Fibroblast of lung (primary cell): ENCODE results near the gene STEAP1B. TPM values are rescaled to one million over a fixed set of nuclear protein-coding genes. Genes with fewer than 3 reads are reported as not detected.
A peak's percentile ranks its signal among the peaks of the same experiment; 100 is the strongest.

Experiments
- DNase-seq, 2 donors: peaks; one replicate each; pipeline versions ENCODE4 v3.0.0 to v3.0.0-alpha.2; 2010; ENCODE audit warnings: low read depth in 2 of 2
- H2AFZ ChIP-seq: 2 replicates; pipeline ENCODE4 v1.5.1; 2012; ENCODE audit warnings: low read length, control low read depth, inconsistent platforms
- H3K27ac ChIP-seq: 2 replicates; pipeline ENCODE4 v1.5.1; 2011; ENCODE audit warnings: low read length, control low read depth; ENCODE audit not compliant: insufficient read depth
- H3K27me3 ChIP-seq: 2 replicates; pipeline ENCODE4 v1.5.1; 2011; ENCODE audit warnings: mild to moderate bottlenecking, low read length; ENCODE audit not compliant: control insufficient read depth, insufficient read depth
- H3K36me3 ChIP-seq: 2 replicates; pipeline ENCODE4 v1.5.1; 2011; ENCODE audit warnings: low read length; ENCODE audit not compliant: control insufficient read depth, insufficient read depth
- H3K4me1 ChIP-seq: 2 replicates; pipeline ENCODE4 v1.5.1; 2011; ENCODE audit warnings: low read length; ENCODE audit not compliant: control insufficient read depth, insufficient read depth; ENCODE audit errors: extremely low read depth
- H3K4me2 ChIP-seq: 2 replicates; pipeline ENCODE4 v1.5.1; 2011; ENCODE audit warnings: low read length, control low read depth; ENCODE audit not compliant: insufficient read depth; ENCODE audit errors: extremely low read depth
- H3K4me3 ChIP-seq, 4 experiments: fragments of 200-600 bp in 1 of 4; sonication (generic) in 1 of 4; replicated peaks in 1 of 4; 2 replicates each; pipeline ENCODE4 v1.5.1; 2011 to 2016; ENCODE audit warnings: low read length in 4 of 4, low read depth in 3 of 4, mild to moderate bottlenecking in 3 of 4, control low read depth in 2 of 4, inconsistent platforms in 1 of 4, mixed read lengths in 1 of 4; ENCODE audit not compliant: insufficient read depth in 1 of 4; ENCODE audit errors: control extremely low read depth in 1 of 4
- H3K79me2 ChIP-seq: 2 replicates; pipeline ENCODE4 v1.5.1; 2012; ENCODE audit warnings: mild to moderate bottlenecking, low read length, inconsistent platforms; ENCODE audit not compliant: control insufficient read depth, insufficient read depth
- H3K9ac ChIP-seq: 2 replicates; pipeline ENCODE4 v1.5.1; 2011; ENCODE audit warnings: mild to moderate bottlenecking, low read length, control low read depth; ENCODE audit not compliant: insufficient read depth
- H3K9me3 ChIP-seq: 2 replicates; pipeline ENCODE4 v1.5.1; 2012; ENCODE audit warnings: low read depth, low read length; ENCODE audit not compliant: control insufficient read depth, insufficient read depth
- H4K20me1 ChIP-seq: 2 replicates; pipeline ENCODE4 v1.5.1; 2011; ENCODE audit warnings: low read length; ENCODE audit not compliant: control insufficient read depth, insufficient read depth; ENCODE audit errors: extremely low read depth
- CTCF ChIP-seq, 2 donors: IDR thresholded peaks in 1 of 2; conservative IDR thresholded peaks in 1 of 2; 1 replicate in 1 of 2; 2 replicates in 1 of 2; pipeline ENCODE4 v1.5.1; 2011 to 2012; ENCODE audit warnings: low read length in 2 of 2, control low read depth in 1 of 2, inconsistent platforms in 1 of 2, low read depth in 1 of 2, mild to moderate bottlenecking in 1 of 2
- EZH2 ChIP-seq: IDR thresholded peaks from 2 replicates; pipeline ENCODE4 v1.5.1; 2012; ENCODE audit warnings: low read length, control low read depth, mild to moderate bottlenecking; ENCODE audit errors: missing control alignments
- polyA plus RNA-seq, 2 donors: library from polyadenylated mRNA; depleted of rRNA in 1 of 2; stranded (reverse) in 1 of 2; unstranded in 1 of 2; fragments of >200 nt; gene quantifications; 2 replicates each; pipeline ENCODE4 v1.2.1, GENCODE V29; 2011 to 2012; ENCODE audit warnings: missing spikeins in 1 of 2
- total RNA-seq: library from RNA; depleted of rRNA; stranded (reverse); fragments of >200 nt; gene quantifications from 2 replicates; pipeline ENCODE4 v1.2.1, GENCODE V29; 2014

Gene STEAP1B
- total and polyA plus RNA-seq, 2 donors (not counting 1 experiment from before 2014, with no cell fraction given) = 11.4 to 14.7 TPM

- H3K27ac ChIP-seq = no peak overlapping the region
- no peaks in the 10 kb centered on the region for H4K20me1 ChIP-seq
- no peaks in the 10 kb centered on the region for H3K79me2 ChIP-seq
- H3K9me3 ChIP-seq = no peaks in the 10 kb centered on the region
- no peaks in the 10 kb centered on the region for H3K27me3 ChIP-seq
- TF ChIP-seq EZH2 = no peak
- no peak for TF ChIP-seq CTCF (conservative IDR thresholded peaks at IDR 0.05 in 1 of 2, IDR thresholded peaks at IDR 0.05 in 1 of 2; ENCODE audit: low read depth in 1 of 2, low read length in 2 of 2)
- H3K36me3 ChIP-seq = no peaks in the 10 kb centered on the region
- H3K4me3 ChIP-seq = no peak overlapping the region
- H3K4me1 ChIP-seq = no peaks in the 10 kb centered on the region
- no peak for DNase-seq
- H3K9ac ChIP-seq = no peak overlapping the region
- H3K4me2 ChIP-seq = no peak overlapping the region
- H2AFZ ChIP-seq = no peak overlapping the region
Observed at GRCh38 chr7:22394739-22395138, 105.2 kb downstream of the STEAP1B start.

DNA sequence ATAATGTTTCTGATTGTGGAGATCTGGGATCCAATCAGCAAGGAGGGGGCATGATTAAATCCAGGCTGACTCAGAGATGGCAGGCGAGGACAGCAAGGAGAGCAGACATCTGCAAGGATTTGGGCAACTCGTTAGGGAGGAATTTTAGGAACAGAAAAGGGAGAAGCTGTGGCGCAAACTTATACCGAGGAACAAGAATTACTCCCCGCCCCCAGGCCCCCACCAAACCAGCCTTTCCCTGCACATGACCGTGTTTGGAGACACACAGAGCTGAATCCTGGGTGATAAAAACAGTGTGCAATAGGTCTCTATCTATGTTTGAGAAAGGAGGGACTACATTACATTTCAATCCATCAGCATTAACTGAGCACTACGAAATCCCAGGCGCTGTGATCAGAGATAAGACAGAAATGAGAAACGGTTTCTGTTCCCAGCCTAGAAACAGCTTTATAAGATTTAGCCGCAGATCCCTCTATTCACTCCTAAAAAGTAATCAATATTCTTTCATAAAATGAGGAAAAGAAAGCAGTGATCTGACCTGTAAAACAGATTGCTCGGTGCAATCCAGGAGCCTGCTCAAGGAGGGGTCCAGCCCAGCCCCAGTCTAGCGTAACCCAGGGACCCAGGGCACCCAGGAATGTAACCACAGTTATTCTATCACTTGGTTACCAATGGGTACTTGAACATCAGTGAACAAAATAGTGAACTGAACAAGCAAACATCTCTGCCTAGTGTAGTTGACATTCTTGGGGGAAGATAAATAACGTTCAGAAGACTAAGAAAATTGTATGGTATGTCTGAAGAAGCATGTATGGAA, 105.9 kb downstream of the STEAP1B start:
- no peaks in the 10 kb centered on the region for H4K20me1 ChIP-seq
- H3K4me3 ChIP-seq = no peak overlapping the region
- no peak overlapping the region for H2AFZ ChIP-seq
- H3K79me2 ChIP-seq = no peaks in the 10 kb centered on the region
- no peak for TF ChIP-seq CTCF (conservative IDR thresholded peaks at IDR 0.05 in 1 of 2, IDR thresholded peaks at IDR 0.05 in 1 of 2; ENCODE audit: low read depth in 1 of 2, low read length in 2 of 2)
- no peak for TF ChIP-seq EZH2
- no peaks in the 10 kb centered on the region for H3K4me1 ChIP-seq
- H3K27ac ChIP-seq = no peak overlapping the region
- H3K9ac ChIP-seq = no peak overlapping the region
- no peaks in the 10 kb centered on the region for H3K36me3 ChIP-seq
- H3K9me3 ChIP-seq = no peaks in the 10 kb centered on the region
- H3K4me2 ChIP-seq = no peak overlapping the region
- peak in 1 of 2 donors; percentile 26 for DNase-seq
- no peaks in the 10 kb centered on the region for H3K27me3 ChIP-seq

- H3K9me3 ChIP-seq = no peaks in the 10 kb centered on the region
- no peak for DNase-seq
- no peaks in the 10 kb centered on the region for H3K4me1 ChIP-seq
- H3K27me3 ChIP-seq = no peaks in the 10 kb centered on the region
- H3K9ac ChIP-seq = no peak overlapping the region
- no peaks in the 10 kb centered on the region for H3K79me2 ChIP-seq
- TF ChIP-seq CTCF (conservative IDR thresholded peaks at IDR 0.05 in 1 of 2, IDR thresholded peaks at IDR 0.05 in 1 of 2; ENCODE audit: low read depth in 1 of 2, low read length in 2 of 2) (no peak), EZH2 (no peak)
- no peak overlapping the region for H3K27ac ChIP-seq
- H3K4me2 ChIP-seq = no peak overlapping the region
- H2AFZ ChIP-seq = no peak overlapping the region
- no peaks in the 10 kb centered on the region for H4K20me1 ChIP-seq
- H3K4me3 ChIP-seq = no peak overlapping the region
- no peaks in the 10 kb centered on the region for H3K36me3 ChIP-seq
Observed at GRCh38 chr7:22390516-22390915, 109.5 kb downstream of the STEAP1B start.
